Osteoblast (primary cell): ENCODE data around the gene RNGTT. TPM values are rescaled to one million over a fixed set of nuclear protein-coding genes. Genes with fewer than 3 reads are reported as not detected.

Source experiments
- DNase-seq: peaks from one replicate; pipeline ENCODE4 v3.0.0; 2011; ENCODE audit warnings: low spot score, mixed read lengths; ENCODE audit not compliant: insufficient read length; ENCODE audit errors: missing footprints
- H2AFZ ChIP-seq: 2 replicates; pipeline ENCODE4 v1.6.0; 2011; ENCODE audit warnings: mild to moderate bottlenecking, low read length
- H3K27ac ChIP-seq: 2 replicates; pipeline ENCODE4 v1.5.1; 2011; ENCODE audit warnings: mild to moderate bottlenecking, low read depth, low read length, moderate library complexity
- H3K27me3 ChIP-seq: 2 replicates; pipeline ENCODE4 v1.6.0; 2012; ENCODE audit warnings: mild to moderate bottlenecking, control low read depth, inconsistent platforms, low read length, moderate library complexity; ENCODE audit not compliant: insufficient read depth
- H3K36me3 ChIP-seq: 2 replicates; pipeline ENCODE4 v1.5.1; 2011; ENCODE audit warnings: mild to moderate bottlenecking, low read length, control low read depth, moderate library complexity; ENCODE audit not compliant: insufficient read depth
- H3K4me1 ChIP-seq: 2 replicates; pipeline ENCODE4 v1.5.1; 2011; ENCODE audit warnings: mild to moderate bottlenecking, low read length, control low read depth, moderate library complexity; ENCODE audit not compliant: insufficient read depth
- H3K4me2 ChIP-seq: 2 replicates; pipeline ENCODE4 v1.6.0; 2011; ENCODE audit warnings: mild to moderate bottlenecking, low read length; ENCODE audit not compliant: insufficient read depth
- H3K4me3 ChIP-seq: fragments of 200-600 bp; sonication (generic); 3 replicates; pipeline ENCODE4 v1.5.1; 2012; ENCODE audit warnings: mild to moderate bottlenecking, low read length, inconsistent platforms; ENCODE audit not compliant: insufficient read depth
- H3K79me2 ChIP-seq: 2 replicates; pipeline ENCODE4 v1.6.0; 2012; ENCODE audit warnings: mild to moderate bottlenecking, low read length, control low read depth, inconsistent platforms; ENCODE audit not compliant: insufficient read depth
- H3K9me3 ChIP-seq: 2 replicates; pipeline ENCODE4 v1.5.1; 2011; ENCODE audit warnings: low read depth, low read length, control low read depth
- H4K20me1 ChIP-seq: 2 replicates; pipeline ENCODE4 v1.6.0; 2012; ENCODE audit warnings: mild to moderate bottlenecking, low read length, control low read depth; ENCODE audit not compliant: insufficient read depth
- CTCF ChIP-seq: IDR thresholded peaks from 2 replicates; pipeline ENCODE4 v1.5.1; 2011; ENCODE audit warnings: mild to moderate bottlenecking, low read depth, low read length, moderate library complexity; ENCODE audit errors: extremely low read depth
- total RNA-seq: library from RNA; depleted of rRNA; stranded (reverse); fragments of >200 nt; gene quantifications from 2 replicates; pipeline ENCODE4 v1.2.3, GENCODE V29; 2012

RNGTT gene
- total RNA-seq, 1 donor, result 19.2 TPM

DNA sequence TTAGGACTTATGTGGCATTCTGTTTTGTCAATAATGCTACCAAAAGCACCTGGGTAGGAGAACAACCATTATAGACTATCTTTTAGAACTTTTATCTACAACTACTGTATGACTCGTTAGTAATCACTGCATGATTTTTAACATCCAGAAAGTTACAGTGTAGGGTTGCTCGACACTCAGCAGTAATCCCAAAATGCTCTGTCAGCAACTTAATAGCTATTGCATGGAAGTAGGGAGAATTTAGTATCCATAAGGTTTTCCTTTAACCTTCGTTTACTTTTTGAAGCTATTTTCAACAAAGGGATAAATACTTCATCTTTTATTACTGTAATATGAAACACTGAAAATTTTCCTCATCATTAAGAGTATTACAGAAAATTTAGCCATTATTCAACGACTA, 309.5 kb downstream of the RNGTT start:
- Histone ChIP-seq H4K20me1 (peaks cover 4% of the 10 kb centered on the region), H3K4me2 (no peak overlapping the region), H3K9me3 (no peaks in the 10 kb centered on the region), H3K27me3 (no peaks in the 10 kb centered on the region), H3K4me1 (no peaks in the 10 kb centered on the region), H3K27ac (no peak overlapping the region), H3K79me2 (no peaks in the 10 kb centered on the region), H3K36me3 (no peaks in the 10 kb centered on the region), H2AFZ (no peak overlapping the region), H3K4me3 (no peak overlapping the region)
- no peak for TF ChIP-seq CTCF
- DNase-seq, result no peak

- DNase-seq, result no peak
- H3K36me3 ChIP-seq, result no peaks in the 10 kb centered on the region
- H3K4me3 ChIP-seq, result no peak overlapping the region
- H3K9me3 ChIP-seq, result no peaks in the 10 kb centered on the region
- H4K20me1 ChIP-seq, result peaks cover 4% of the 10 kb centered on the region
- TF ChIP-seq CTCF, result no peak
- no peaks in the 10 kb centered on the region for H3K27me3 ChIP-seq
- H3K27ac ChIP-seq, result no peak overlapping the region
- no peaks in the 10 kb centered on the region for H3K79me2 ChIP-seq
- H3K4me2 ChIP-seq, result no peak overlapping the region
- H2AFZ ChIP-seq, result no peak overlapping the region
- no peaks in the 10 kb centered on the region for H3K4me1 ChIP-seq
These were observed 312.0 kb downstream of the RNGTT start for GRCh38 chr6:88651400-88651799.

- TF ChIP-seq CTCF, result no peak
- Histone ChIP-seq H3K4me2 (no peak overlapping the region), H2AFZ (no peak overlapping the region), H3K9me3 (no peaks in the 10 kb centered on the region), H3K36me3 (no peaks in the 10 kb centered on the region), H3K79me2 (no peaks in the 10 kb centered on the region), H3K4me1 (no peaks in the 10 kb centered on the region), H3K27me3 (no peaks in the 10 kb centered on the region), H4K20me1 (peaks cover 4% of the 10 kb centered on the region), H3K27ac (no peak overlapping the region), H3K4me3 (no peak overlapping the region)
- no peak for DNase-seq
These were observed 312.4 kb downstream of the RNGTT start for GRCh38 chr6:88650979-88651378.

GRCh38 chr6:88650029-88650619, 313.3 kb downstream of the RNGTT start:
- Histone ChIP-seq H3K9me3 (no peaks in the 10 kb centered on the region), H3K79me2 (no peaks in the 10 kb centered on the region), H3K27me3 (no peaks in the 10 kb centered on the region), H2AFZ (no peak overlapping the region), H3K4me1 (no peaks in the 10 kb centered on the region), H3K27ac (no peak overlapping the region), H4K20me1 (peaks cover 4% of the 10 kb centered on the region), H3K4me3 (no peak overlapping the region), H3K36me3 (no peaks in the 10 kb centered on the region), H3K4me2 (peak overlapping the region; percentile 11)
- TF ChIP-seq CTCF, result no peak
- peak; percentile 49 for DNase-seq
